Neural cell (in vitro differentiated cells): ENCODE measurements around the gene RAB3C. TPM values are rescaled to one million over a fixed set of nuclear protein-coding genes. Genes with fewer than 3 reads are reported as not detected.
A peak's percentile ranks its signal among the peaks of the same experiment; 100 is the strongest.

ENCODE experiments used
- H2AFZ ChIP-seq: fragments of 200-600, 300-800 bp; sonication (generic), shearing (Covaris generic); 2 replicates; pipeline ENCODE4 v1.6.0; 2014; ENCODE audit warnings: low read depth, mild to moderate bottlenecking, antibody characterized with exemption, low read length, moderate library complexity
- H3F3A ChIP-seq: fragments of 200-600 bp; shearing (Covaris generic); 2 replicates; pipeline ENCODE4 v1.6.1; 2016; ENCODE audit warnings: mild to moderate bottlenecking, moderate library complexity, mixed read lengths, antibody characterized with exemption, low read length; ENCODE audit not compliant: insufficient read depth, poor library complexity, severe bottlenecking
- H3K27ac ChIP-seq: fragments of 200-600, 300-800 bp; sonication (generic), shearing (Covaris generic); 2 replicates; pipeline ENCODE4 v1.5.1; 2014; ENCODE audit warnings: mild to moderate bottlenecking, low read length, moderate library complexity
- H3K27me3 ChIP-seq: fragments of 300-800, 200-600 bp; sonication (generic), shearing (Covaris generic); 2 replicates; pipeline ENCODE4 v1.6.0; 2014; ENCODE audit warnings: mild to moderate bottlenecking, low read depth, low read length, moderate library complexity; ENCODE audit not compliant: insufficient read depth
- H3K36me3 ChIP-seq: fragments of 300-800, 200-600 bp; sonication (generic), shearing (Covaris generic); 2 replicates; pipeline ENCODE4 v1.5.1; 2014; ENCODE audit warnings: mild to moderate bottlenecking, antibody characterized with exemption, low read length, moderate library complexity; ENCODE audit not compliant: insufficient read depth
- H3K4me2 ChIP-seq: fragments of 300-800, 200-600 bp; sonication (generic), shearing (Covaris generic); 2 replicates; pipeline ENCODE4 v1.6.0; 2014; ENCODE audit warnings: mild to moderate bottlenecking, low read length
- H3K4me3 ChIP-seq: fragments of 300-800, 200-600 bp; sonication (generic), shearing (Covaris generic); 2 replicates; pipeline ENCODE4 v1.5.1; 2014; ENCODE audit warnings: mild to moderate bottlenecking, low read length, moderate library complexity
- H3K79me2 ChIP-seq: fragments of 200-600 bp; shearing (Covaris generic); replicated peaks from 2 replicates; pipeline ENCODE4 v1.6.0; 2014; ENCODE audit warnings: mild to moderate bottlenecking, low read length, moderate library complexity; ENCODE audit not compliant: insufficient read depth
- H3K9ac ChIP-seq: fragments of 300-800, 200-600 bp; sonication (generic), shearing (Covaris generic); 2 replicates; pipeline ENCODE4 v1.6.1; 2016; ENCODE audit warnings: mild to moderate bottlenecking, low read length, mixed read lengths
- H3K9me2 ChIP-seq: fragments of 200-600 bp; shearing (Covaris generic); 2 replicates; pipeline ENCODE4 v1.6.1; 2016; ENCODE audit warnings: mild to moderate bottlenecking, low read length, mixed read lengths; ENCODE audit not compliant: insufficient read depth
- H3K9me3 ChIP-seq: fragments of 200-600, 300-800 bp; sonication (generic), shearing (Covaris generic); 2 replicates; pipeline ENCODE4 v1.6.1; 2016; ENCODE audit warnings: mild to moderate bottlenecking, mixed run types, low read length, moderate library complexity, mixed read lengths
- H4K20me1 ChIP-seq: fragments of 200-600 bp; shearing (Covaris generic); 2 replicates; pipeline ENCODE4 v1.6.1; 2016; ENCODE audit warnings: mild to moderate bottlenecking, mixed run types; ENCODE audit not compliant: insufficient read depth
- EP300 ChIP-seq: fragments of 450-650 bp; conservative IDR thresholded peaks from 2 replicates; pipeline ENCODE4 v1.6.1; 2014; ENCODE audit warnings: antibody characterized with exemption, mild to moderate bottlenecking, moderate library complexity; ENCODE audit not compliant: poor library complexity, severe bottlenecking
- EZH2 ChIP-seq: fragments of 200-600, 300-800 bp; shearing (Covaris generic), sonication (generic); IDR thresholded peaks from 2 replicates; pipeline ENCODE4 v1.6.1; 2014; ENCODE audit warnings: antibody characterized with exemption, low read length, borderline replicate concordance, mild to moderate bottlenecking; ENCODE audit not compliant: insufficient read depth, poor library complexity, severe bottlenecking
- MXI1 ChIP-seq: fragments of 450-650 bp; conservative IDR thresholded peaks from 2 replicates; pipeline ENCODE4 v1.6.1; 2014; ENCODE audit warnings: antibody characterized with exemption, mild to moderate bottlenecking; ENCODE audit not compliant: poor library complexity, severe bottlenecking
- POLR2AphosphoS5 ChIP-seq: IDR thresholded peaks from 2 replicates; pipeline ENCODE4 v1.6.1; 2012
- RAD21 ChIP-seq: fragments of 450-650 bp; conservative IDR thresholded peaks from 2 replicates; pipeline ENCODE4 v1.6.1; 2014; ENCODE audit warnings: antibody characterized with exemption, mild to moderate bottlenecking, moderate library complexity
- SMC3 ChIP-seq: fragments of 450-650 bp; conservative IDR thresholded peaks from 2 replicates; pipeline ENCODE4 v1.6.1; 2014; ENCODE audit warnings: antibody characterized with exemption, mild to moderate bottlenecking, moderate library complexity; ENCODE audit not compliant: poor library complexity
- TAF1 ChIP-seq: IDR thresholded peaks from 2 replicates; pipeline ENCODE4 v1.6.1; 2012; ENCODE audit warnings: low read depth
- polyA plus RNA-seq: library from polyadenylated mRNA; depleted of rRNA; stranded (reverse); fragments of >200 nt; gene quantifications from 2 replicates; pipeline ENCODE4 v1.2.3, GENCODE V29; 2014
- TF ChIP-seq, protein P1 (sequence below): fragments of 450-650 bp; IDR thresholded peaks from 2 replicates; pipeline ENCODE4 v1.5.1; 2014; ENCODE audit warnings: antibody characterized with exemption, mild to moderate bottlenecking, moderate library complexity; ENCODE audit not compliant: poor library complexity, severe bottlenecking
- TF ChIP-seq, protein P2 (sequence below): IDR thresholded peaks from 2 replicates; pipeline ENCODE4 v1.6.1; 2012; ENCODE audit warnings: borderline replicate concordance

The RAB3C gene
- polyA plus RNA-seq, 1 donor from 2014 or later = 94.3 TPM

DNA sequence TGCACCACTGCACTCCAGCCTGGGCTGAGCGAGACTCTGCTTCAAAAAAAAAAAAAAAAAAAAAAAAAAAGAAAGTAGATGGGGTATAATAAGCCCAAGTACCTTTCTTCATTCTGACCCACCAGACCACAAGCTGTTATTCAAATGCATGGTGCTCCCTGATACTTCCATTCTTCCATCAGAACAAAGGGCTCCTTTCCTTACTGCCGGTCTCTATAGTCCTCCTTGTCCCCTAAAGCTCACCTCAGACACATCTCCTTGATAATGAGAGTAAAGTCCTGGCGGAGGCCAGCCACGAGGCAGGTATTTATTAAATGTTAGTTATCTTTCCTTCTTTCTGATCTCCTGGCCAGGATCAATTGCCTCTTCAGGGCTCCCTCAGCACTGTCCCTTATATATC lies 162.5 kb downstream of the RAB3C start:
- Histone ChIP-seq H3F3A (no peaks in the 10 kb centered on the region), H3K27me3 (no peaks in the 10 kb centered on the region), H2AFZ (no peak overlapping the region), H3K79me2 (no peaks in the 10 kb centered on the region), H3K36me3 (no peaks in the 10 kb centered on the region), H3K9me3 (no peaks in the 10 kb centered on the region), H3K4me3 (no peak overlapping the region), H3K4me2 (no peak overlapping the region), H4K20me1 (no peaks in the 10 kb centered on the region), H3K27ac (no peak overlapping the region), H3K9ac (no peak overlapping the region), H3K9me2 (no peaks in the 10 kb centered on the region)
- no peak for TF ChIP-seq EP300
- no peak for TF ChIP-seq SMC3
- no peak for TF ChIP-seq RAD21
- TF ChIP-seq TAF1 = no peak
- TF ChIP-seq MXI1 = no peak
- TF ChIP-seq, protein P1, sequence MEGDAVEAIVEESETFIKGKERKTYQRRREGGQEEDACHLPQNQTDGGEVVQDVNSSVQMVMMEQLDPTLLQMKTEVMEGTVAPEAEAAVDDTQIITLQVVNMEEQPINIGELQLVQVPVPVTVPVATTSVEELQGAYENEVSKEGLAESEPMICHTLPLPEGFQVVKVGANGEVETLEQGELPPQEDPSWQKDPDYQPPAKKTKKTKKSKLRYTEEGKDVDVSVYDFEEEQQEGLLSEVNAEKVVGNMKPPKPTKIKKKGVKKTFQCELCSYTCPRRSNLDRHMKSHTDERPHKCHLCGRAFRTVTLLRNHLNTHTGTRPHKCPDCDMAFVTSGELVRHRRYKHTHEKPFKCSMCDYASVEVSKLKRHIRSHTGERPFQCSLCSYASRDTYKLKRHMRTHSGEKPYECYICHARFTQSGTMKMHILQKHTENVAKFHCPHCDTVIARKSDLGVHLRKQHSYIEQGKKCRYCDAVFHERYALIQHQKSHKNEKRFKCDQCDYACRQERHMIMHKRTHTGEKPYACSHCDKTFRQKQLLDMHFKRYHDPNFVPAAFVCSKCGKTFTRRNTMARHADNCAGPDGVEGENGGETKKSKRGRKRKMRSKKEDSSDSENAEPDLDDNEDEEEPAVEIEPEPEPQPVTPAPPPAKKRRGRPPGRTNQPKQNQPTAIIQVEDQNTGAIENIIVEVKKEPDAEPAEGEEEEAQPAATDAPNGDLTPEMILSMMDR = no peak
- TF ChIP-seq EZH2 = no peak
- TF ChIP-seq, protein P2, sequence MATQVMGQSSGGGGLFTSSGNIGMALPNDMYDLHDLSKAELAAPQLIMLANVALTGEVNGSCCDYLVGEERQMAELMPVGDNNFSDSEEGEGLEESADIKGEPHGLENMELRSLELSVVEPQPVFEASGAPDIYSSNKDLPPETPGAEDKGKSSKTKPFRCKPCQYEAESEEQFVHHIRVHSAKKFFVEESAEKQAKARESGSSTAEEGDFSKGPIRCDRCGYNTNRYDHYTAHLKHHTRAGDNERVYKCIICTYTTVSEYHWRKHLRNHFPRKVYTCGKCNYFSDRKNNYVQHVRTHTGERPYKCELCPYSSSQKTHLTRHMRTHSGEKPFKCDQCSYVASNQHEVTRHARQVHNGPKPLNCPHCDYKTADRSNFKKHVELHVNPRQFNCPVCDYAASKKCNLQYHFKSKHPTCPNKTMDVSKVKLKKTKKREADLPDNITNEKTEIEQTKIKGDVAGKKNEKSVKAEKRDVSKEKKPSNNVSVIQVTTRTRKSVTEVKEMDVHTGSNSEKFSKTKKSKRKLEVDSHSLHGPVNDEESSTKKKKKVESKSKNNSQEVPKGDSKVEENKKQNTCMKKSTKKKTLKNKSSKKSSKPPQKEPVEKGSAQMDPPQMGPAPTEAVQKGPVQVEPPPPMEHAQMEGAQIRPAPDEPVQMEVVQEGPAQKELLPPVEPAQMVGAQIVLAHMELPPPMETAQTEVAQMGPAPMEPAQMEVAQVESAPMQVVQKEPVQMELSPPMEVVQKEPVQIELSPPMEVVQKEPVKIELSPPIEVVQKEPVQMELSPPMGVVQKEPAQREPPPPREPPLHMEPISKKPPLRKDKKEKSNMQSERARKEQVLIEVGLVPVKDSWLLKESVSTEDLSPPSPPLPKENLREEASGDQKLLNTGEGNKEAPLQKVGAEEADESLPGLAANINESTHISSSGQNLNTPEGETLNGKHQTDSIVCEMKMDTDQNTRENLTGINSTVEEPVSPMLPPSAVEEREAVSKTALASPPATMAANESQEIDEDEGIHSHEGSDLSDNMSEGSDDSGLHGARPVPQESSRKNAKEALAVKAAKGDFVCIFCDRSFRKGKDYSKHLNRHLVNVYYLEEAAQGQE = no peak
- no peak for TF ChIP-seq POLR2AphosphoS5

DNA sequence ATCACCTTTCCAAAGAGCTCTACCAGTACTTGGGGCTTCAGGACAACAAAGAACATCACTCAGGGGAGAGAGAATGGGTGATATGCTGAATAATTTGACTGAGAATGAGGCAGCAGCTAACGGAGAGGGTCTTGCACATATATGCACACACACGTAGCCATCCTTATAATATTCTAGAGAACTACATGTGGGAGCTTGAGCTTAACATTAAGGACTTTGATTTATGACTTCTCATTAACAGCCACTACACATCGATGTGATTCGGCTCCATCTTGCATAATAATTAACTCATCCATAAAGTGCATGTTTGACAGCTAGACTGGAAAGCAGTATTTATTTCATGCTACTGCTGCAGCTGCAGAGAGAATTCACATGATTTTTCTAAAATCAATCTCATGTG lies 163.4 kb downstream of the RAB3C start:
- H3K36me3 ChIP-seq = no peaks in the 10 kb centered on the region
- no peaks in the 10 kb centered on the region for H3K27me3 ChIP-seq
- H3K9ac ChIP-seq = no peak overlapping the region
- no peaks in the 10 kb centered on the region for H3K79me2 ChIP-seq
- peak overlapping the region; percentile 65 for H3K27ac ChIP-seq
- no peak for TF ChIP-seq RAD21
- no peak for TF ChIP-seq EZH2
- TF ChIP-seq MXI1 = no peak
- TF ChIP-seq EP300 = no peak
- TF ChIP-seq, protein P1 = no peak
- TF ChIP-seq POLR2AphosphoS5 = no peak
- no peak for TF ChIP-seq SMC3
- no peak for TF ChIP-seq TAF1
- TF ChIP-seq, protein P2 = no peak
- H4K20me1 ChIP-seq = no peaks in the 10 kb centered on the region
- no peaks in the 10 kb centered on the region for H3K9me3 ChIP-seq
- H3K4me3 ChIP-seq = peak overlapping the region; percentile 44
- no peaks in the 10 kb centered on the region for H3F3A ChIP-seq
- no peak overlapping the region for H3K4me2 ChIP-seq
- H2AFZ ChIP-seq = no peak overlapping the region
- H3K9me2 ChIP-seq = no peaks in the 10 kb centered on the region
